Spinal cord (tissue), 10 donors: ENCODE results near the gene GPR4. TPM values are rescaled to one million over a fixed set of nuclear protein-coding genes. Genes with fewer than 3 reads are reported as not detected.

Experiments
- DNase-seq, 6 donors: peaks; one replicate each; pipeline versions ENCODE4 v3.0.0 to v3.0.0-alpha.2; 2013 to 2015; ENCODE audit warnings: low spot score in 6 of 6, low read depth in 4 of 6
- H3K27ac ChIP-seq: one replicate; pipeline ENCODE4 v1.5.1; 2013; ENCODE audit warnings: low read depth, low read length, control low read depth
- H3K27me3 ChIP-seq: one replicate; pipeline ENCODE4 v1.6.1; 2013; ENCODE audit warnings: low read length; ENCODE audit not compliant: control insufficient read depth, insufficient read depth
- H3K36me3 ChIP-seq: one replicate; pipeline ENCODE4 v1.6.1; 2013; ENCODE audit warnings: low read length; ENCODE audit not compliant: control insufficient read depth, insufficient read depth
- H3K4me1 ChIP-seq: one replicate; pipeline ENCODE4 v1.6.1; 2013; ENCODE audit warnings: low read length; ENCODE audit not compliant: control insufficient read depth, insufficient read depth
- H3K4me3 ChIP-seq: one replicate; pipeline ENCODE4 v1.5.1; 2013; ENCODE audit warnings: low read depth, low read length, control low read depth
- H3K9me3 ChIP-seq: one replicate; pipeline ENCODE4 v1.6.1; 2013; ENCODE audit warnings: low read length; ENCODE audit not compliant: control insufficient read depth, insufficient read depth
- WGBS: methylation state at CpG from one replicate; pipeline ENCODE4 v1.1.5; 2013; ENCODE audit warnings: missing lambda C conversion rate; ENCODE audit not compliant: insufficient coverage; 5-methylcytosine and 5-hydroxymethylcytosine counted together
- polyA plus RNA-seq, 2 donors: library from polyadenylated mRNA; unstranded; fragments of 120-200 nt; gene quantifications; one replicate each; pipeline ENCODE4 v1.2.1, GENCODE V29; 2013; ENCODE audit not compliant: insufficient read length in 2 of 2
- total RNA-seq, 2 donors: library from RNA; depleted of rRNA in 1 of 2; stranded (reverse); fragments of 120-200 nt in 1 of 2; fragments of >200 nt in 1 of 2; gene quantifications; one replicate each; pipeline versions ENCODE4 v1.2.3 to v1.2.4, GENCODE V29; 2013 to 2014
- donor health status: healthy.

GPR4 gene
- total and polyA plus RNA-seq, 4 donors: 0.30 to 3.1 (median 1.5) TPM

- no peaks in the 10 kb centered on the region for H3K36me3 ChIP-seq
- H3K9me3 ChIP-seq: no peaks in the 10 kb centered on the region
- 95% methylated on average over 21 of the region's 21 CpGs for WGBS
- no peak overlapping the region for H3K4me3 ChIP-seq
- no peaks in the 10 kb centered on the region for H3K4me1 ChIP-seq
- no peak for DNase-seq
- no peak overlapping the region for H3K27ac ChIP-seq
- H3K27me3 ChIP-seq: peaks cover 42% of the 10 kb centered on the region
These were observed 10.4 kb downstream of the GPR4 start for GRCh38 chr19:45591638-45592005.

DNA sequence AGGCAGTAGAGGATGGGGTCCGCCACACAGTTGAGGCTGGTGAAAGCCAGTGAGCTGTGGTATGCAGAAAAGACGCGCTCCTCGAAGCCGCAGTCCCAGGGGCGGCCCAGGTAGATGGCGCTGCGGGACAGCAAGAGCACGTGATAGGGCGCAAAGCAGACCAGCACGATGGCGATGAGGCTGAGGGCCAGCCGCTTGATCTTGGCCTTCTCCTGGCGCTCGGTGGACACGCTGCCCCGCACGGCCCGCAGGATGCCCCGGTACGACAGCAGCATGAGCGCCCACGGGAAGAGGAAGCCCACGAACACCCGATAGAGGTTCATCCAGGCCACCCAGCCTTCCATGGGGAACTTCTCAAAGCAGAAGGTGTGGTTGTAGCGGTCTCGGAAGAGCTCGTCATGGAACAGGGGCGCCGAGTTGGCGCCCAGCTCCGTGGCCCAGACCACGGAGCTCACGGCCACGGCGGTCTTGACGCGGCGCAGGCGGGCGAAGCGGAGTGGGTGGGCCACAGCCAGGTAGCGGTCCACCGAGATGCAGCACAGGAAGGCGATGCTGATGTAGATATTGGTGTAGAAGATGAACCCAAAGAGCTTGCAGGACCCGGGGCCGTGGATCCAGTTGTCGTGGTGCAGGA is 10.9 kb downstream of the GPR4 start:
- Histone ChIP-seq H3K36me3 (no peaks in the 10 kb centered on the region), H3K4me3 (no peak overlapping the region), H3K27me3 (peaks cover 37% of the 10 kb centered on the region), H3K4me1 (no peaks in the 10 kb centered on the region), H3K9me3 (no peaks in the 10 kb centered on the region), H3K27ac (no peak overlapping the region)
- DNase-seq: peak in 1 of 6 donors; percentile 8
- 45% methylated on average over 48 of the region's 48 CpGs for WGBS

DNA sequence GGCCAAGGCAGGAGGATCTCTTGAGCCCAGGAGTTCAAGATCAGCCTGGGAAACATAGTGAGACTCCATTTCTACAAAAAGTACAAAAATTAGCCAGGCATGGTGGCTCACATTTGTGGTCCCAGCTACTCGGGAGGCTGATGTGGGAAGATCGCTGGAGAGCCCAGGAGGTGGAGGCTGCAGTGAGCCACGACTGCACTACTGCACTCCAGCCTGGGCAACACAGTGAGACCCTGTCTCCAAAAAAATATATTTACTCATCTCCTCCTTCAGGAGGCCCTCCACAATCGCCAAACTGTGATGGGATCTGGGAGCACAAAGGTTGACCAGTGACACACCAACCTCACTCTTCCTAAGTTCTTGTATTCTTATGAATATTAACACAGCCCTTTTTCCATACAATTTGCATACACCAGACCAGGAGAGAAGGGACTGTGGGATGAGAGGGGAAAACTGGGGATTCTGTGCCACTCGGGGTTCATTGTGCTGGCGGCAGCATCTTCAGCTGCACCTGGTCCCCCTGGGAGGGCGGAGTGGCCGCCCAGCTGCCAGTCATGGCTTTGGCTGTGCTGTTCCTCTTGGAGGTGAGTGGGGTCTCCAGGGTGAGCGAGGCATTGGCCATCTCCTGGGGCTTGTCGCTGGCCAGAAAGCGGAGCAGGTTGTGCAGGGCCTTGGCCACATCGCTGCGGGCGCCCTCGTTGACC is 11.6 kb downstream of the GPR4 start:
- Histone ChIP-seq H3K36me3 (no peaks in the 10 kb centered on the region), H3K9me3 (no peaks in the 10 kb centered on the region), H3K4me3 (no peak overlapping the region), H3K4me1 (peaks cover 1% of the 10 kb centered on the region), H3K27me3 (peaks cover 31% of the 10 kb centered on the region), H3K27ac (no peak overlapping the region)
- DNase-seq: no peak
- 46% methylated on average over 15 of the region's 15 CpGs for WGBS

DNA sequence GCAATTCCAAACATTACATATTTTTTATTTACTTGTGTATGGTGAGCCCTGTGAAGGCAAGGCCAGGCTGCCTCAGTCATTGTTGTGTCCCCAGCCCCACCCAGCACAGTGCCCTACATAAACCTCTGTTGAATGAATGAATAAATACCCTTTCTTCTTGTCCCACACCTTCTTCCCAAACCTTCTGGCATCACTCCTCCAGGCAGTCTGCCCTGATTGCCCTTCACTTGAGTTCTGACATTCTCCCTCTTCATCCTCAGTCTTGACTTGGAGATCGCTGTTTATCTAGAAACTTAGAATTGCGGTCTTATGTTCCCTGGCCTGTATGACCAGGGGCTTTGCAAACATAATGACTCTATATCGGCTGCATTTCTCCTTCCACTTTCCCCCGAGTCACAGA is 12.2 kb downstream of the GPR4 start:
- 100% methylated on average over 2 of the region's 4 CpGs for whole genome bisulfite sequencing
- no peak overlapping the region for H3K27ac ChIP-seq

DNA sequence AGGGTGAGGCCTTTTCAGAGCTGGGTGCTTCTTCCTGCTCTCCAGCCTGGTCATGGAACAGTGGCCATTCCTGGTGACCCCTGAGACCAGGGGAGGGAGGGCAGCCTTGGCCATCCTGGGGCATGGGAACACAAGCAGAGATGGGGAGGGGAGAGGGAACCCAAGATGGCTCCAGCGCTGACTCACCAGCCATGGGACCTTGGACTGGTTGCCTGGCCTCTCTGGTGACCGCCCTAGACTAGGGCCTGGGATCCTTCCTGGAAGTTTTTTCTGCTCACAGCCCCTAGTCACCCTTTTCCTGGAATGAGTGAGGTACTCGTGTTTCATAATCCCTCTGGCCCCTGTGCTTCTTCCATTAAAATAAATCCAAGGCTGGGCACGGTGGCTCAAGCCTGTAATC is 14.1 kb downstream of the GPR4 start:
- no peaks in the 10 kb centered on the region for H3K36me3 ChIP-seq

More for the DNA sequence above, 12.2 kb downstream of the GPR4 start:
- Histone ChIP-seq H3K4me1 (peaks cover 8% of the 10 kb centered on the region), H3K36me3 (no peaks in the 10 kb centered on the region), H3K9me3 (no peaks in the 10 kb centered on the region), H3K27me3 (peaks cover 27% of the 10 kb centered on the region), H3K4me3 (no peak overlapping the region)
- no peak for DNase-seq

GRCh38 chr19:45585158-45585577 is 16.8 kb downstream of the GPR4 start:
- no peaks in the 10 kb centered on the region for H3K9me3 ChIP-seq
- no peaks in the 10 kb centered on the region for H3K36me3 ChIP-seq
- H3K27ac ChIP-seq: peak overlapping the region; percentile 99
- H3K4me3 ChIP-seq: peak overlapping the region; percentile 92
- H3K4me1 ChIP-seq: peaks cover 14% of the 10 kb centered on the region
- no CpG with 5 or more reads among the region's 7 CpGs for WGBS
- H3K27me3 ChIP-seq: peaks cover 5% of the 10 kb centered on the region
- no peak for DNase-seq

More for the DNA sequence above, 14.1 kb downstream of the GPR4 start:
- no peak for DNase-seq
- WGBS: 96% methylated on average over 3 of the region's 4 CpGs
- H3K4me1 ChIP-seq: peaks cover 14% of the 10 kb centered on the region
- H3K9me3 ChIP-seq: no peaks in the 10 kb centered on the region
- no peak overlapping the region for H3K4me3 ChIP-seq
- peaks cover 24% of the 10 kb centered on the region for H3K27me3 ChIP-seq
- H3K27ac ChIP-seq: no peak overlapping the region

DNA sequence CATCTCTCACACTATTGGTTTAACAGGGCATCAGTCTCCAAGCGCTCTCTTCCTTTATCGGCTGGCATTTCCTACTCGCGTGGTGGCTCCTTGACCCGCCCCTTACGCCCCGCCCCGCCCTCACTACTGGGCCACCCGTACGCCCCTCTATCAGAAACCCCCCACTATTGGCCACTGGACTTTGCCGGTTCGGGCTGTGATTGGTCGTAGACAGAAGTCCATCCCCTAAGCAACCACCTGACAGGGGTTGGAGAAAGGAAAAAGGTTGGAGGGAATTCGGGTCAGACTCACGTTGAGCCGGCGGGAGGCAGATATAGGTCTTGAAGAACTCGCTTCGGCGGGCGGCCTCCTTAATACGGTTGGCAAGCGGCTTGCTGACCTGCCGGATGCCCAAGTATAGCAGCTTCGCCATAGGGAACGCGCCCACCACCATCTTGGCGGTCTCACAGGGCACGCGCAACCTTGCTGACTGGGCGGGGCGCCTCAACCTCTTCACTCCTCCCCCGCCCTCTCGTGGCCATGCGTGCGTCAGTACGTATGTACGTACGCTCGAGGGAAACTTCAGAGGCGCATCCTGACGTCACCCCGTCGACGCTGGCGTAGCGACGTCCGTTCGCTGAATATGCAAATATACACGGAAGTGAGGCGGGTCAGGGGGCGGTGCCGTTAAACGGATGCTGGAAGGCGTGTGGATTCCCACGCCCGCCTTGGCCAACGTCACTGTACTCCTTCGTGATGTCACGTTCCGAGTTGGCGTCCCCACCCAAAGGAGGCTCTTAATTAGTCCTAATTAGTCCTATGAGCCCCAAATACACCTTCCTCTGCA is 17.5 kb downstream of the GPR4 start, which contains the start of gene OPA3:
OPA3 (minus strand) TSS at position 471 of the 826 bp plus-strand sequence; CDS start at position 433, 38 bp downstream.
- Histone ChIP-seq H3K4me1 (peaks cover 14% of the 10 kb centered on the region), H3K4me3 (peak within 1 kb of the TSS; percentile 92), H3K27ac (peak within 1 kb of the TSS; percentile 99), H3K36me3 (no peaks in the 10 kb centered on the region), H3K27me3 (no peaks in the 10 kb centered on the region), H3K9me3 (no peaks in the 10 kb centered on the region)
- WGBS: under 1% methylated on average over 56 of the region's 63 CpGs
- peak; percentile 100 for DNase-seq

- Histone ChIP-seq H3K36me3 (no peaks in the 10 kb centered on the region), H3K27me3 (no peaks in the 10 kb centered on the region), H3K27ac (no peak overlapping the region), H3K4me3 (no peak overlapping the region), H3K4me1 (peaks cover 14% of the 10 kb centered on the region), H3K9me3 (no peaks in the 10 kb centered on the region)
- WGBS: 87% methylated on average over 5 of the region's 7 CpGs
- DNase-seq: no peak
These were observed 20.4 kb downstream of the GPR4 start for GRCh38 chr19:45581576-45581975.

DNA sequence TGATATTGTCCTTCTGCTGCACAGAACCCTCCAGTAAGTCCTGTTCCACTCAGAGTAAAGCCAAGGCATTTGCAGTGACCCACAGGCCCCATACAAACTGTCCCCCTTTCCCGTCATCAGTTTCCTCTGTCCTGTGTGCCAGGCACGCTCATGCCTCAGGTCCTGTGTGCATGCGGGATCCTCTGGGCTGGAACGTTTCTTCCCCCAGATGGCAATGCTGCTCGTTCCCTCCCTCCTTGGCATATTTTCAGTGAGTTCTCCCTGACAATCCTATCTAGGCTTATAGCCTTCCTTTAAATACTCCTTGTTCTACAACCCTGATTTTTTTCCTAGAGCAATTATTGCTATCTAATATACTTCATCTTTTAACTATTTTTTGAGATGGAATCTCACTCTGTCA is 23.2 kb downstream of the GPR4 start:
- Histone ChIP-seq H3K27me3 (no peaks in the 10 kb centered on the region), H3K4me1 (peaks cover 6% of the 10 kb centered on the region), H3K9me3 (no peaks in the 10 kb centered on the region), H3K4me3 (no peak overlapping the region), H3K36me3 (no peaks in the 10 kb centered on the region), H3K27ac (no peak overlapping the region)
- WGBS: 77% methylated on average over 5 of the region's 5 CpGs
- DNase-seq: peak in 1 of 6 donors; percentile 61
